HG02678 (cell line): ENCODE results near the gene UBE2N.
A peak's percentile ranks its signal among the peaks of the same experiment; 100 is the strongest.
"Not testable (repeated sequence)": the region's sequence is repeated elsewhere in the genome, so short reads cannot be mapped to it uniquely, and the experiment has no call there.

Source experiments
- ATAC-seq: cut with Tn5 transposase; IDR thresholded peaks from one replicate; pipeline ENCODE4 v1.9.1; 2021; ENCODE audit warnings: mild to moderate bottlenecking, moderate library complexity; ENCODE audit not compliant: unreplicated experiment

Gene UBE2N

DNA sequence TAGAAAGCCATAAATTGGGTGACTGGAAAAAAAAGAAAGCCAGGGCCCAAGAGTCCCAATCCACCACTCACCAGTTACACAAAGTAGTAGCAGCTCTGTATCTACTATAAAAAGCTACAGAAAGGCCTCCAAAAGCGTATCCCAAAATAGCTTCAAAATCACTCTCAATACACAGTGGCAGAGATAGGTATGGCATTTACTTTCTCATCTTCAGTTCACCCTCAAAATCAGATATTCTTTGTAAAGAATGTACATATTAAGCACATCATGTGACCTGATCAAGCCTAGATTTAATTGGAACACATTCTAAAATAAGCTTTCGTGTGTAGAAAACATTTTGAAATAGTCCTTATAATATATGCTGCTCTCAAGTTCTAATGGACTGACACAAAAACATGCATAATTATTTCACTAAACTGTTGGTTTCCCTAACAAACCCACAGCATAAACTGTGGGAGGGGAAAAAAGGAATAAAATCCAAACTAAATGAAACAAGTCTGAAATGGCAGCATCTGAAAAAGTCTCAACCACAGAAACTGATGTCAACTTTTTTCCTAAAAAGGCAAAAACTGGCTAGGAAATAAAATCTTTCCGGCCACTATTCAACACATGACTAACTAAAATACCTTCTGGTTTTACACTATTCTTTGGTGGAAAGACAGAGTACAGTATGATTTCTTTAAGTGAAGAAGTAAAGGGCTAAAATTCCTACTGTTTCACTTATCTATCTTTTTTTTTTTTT, 25.9 kb downstream of the UBE2N start:
- ATAC-seq: no peak

DNA sequence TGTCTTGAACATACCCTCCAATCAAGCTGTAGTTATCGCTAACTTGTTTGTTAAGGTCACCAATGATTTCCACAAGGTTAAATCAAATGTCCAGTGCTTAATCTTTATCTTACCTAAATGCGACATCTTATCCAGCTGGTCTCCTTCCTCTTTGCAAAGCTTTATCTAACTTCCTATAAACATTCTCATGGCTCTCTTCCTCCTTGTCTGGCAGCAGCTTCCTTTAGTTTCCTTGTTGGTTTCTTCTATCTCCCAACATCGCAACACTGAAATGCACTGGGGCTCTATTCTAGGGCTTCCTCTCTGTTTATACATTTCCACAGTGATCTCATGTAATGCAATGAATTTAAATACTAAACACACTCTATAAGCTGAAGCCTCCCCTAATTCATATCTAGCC, 28.7 kb downstream of the UBE2N start:
- ATAC-seq: no peak

DNA sequence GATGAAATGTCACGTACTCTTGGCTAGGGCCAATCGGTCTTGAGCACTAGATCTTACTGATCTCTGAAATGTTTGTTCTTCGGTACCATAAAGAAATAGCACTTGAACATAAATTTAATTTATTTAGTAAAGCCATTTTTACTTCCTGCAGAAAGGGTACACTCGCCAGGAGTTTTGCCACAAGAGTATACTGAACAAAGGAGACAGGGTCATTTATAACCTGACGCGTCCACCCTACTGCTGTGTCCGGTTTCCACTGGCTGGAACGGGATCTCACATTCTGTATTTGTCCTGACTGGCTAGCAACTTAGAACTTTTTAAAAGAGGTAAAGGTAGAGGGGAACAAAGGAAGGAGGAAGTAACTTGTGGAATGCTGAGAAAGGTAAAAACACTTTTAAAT, 29.4 kb downstream of the UBE2N start:
- not testable (repeated sequence) for ATAC-seq

DNA sequence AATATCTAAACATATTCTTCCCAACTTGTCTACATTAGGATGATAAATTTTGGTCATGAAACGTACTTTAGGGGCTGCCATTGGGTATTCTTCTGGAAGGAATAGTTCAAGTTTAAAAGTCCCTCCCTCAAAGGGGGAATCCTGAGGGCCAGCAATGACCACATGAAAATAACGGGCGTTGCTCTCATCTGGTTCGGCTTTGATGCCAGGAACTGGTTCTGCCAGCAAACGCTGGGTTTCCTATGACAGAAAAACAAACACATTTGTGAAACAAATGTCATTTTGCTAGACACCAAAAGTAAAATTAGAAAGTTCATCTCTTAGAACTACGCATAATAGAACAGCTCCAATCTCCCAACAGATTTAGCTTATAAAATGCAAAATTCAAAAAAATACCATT, 30.7 kb downstream of the UBE2N start:
- ATAC-seq: not testable (repeated sequence)

DNA sequence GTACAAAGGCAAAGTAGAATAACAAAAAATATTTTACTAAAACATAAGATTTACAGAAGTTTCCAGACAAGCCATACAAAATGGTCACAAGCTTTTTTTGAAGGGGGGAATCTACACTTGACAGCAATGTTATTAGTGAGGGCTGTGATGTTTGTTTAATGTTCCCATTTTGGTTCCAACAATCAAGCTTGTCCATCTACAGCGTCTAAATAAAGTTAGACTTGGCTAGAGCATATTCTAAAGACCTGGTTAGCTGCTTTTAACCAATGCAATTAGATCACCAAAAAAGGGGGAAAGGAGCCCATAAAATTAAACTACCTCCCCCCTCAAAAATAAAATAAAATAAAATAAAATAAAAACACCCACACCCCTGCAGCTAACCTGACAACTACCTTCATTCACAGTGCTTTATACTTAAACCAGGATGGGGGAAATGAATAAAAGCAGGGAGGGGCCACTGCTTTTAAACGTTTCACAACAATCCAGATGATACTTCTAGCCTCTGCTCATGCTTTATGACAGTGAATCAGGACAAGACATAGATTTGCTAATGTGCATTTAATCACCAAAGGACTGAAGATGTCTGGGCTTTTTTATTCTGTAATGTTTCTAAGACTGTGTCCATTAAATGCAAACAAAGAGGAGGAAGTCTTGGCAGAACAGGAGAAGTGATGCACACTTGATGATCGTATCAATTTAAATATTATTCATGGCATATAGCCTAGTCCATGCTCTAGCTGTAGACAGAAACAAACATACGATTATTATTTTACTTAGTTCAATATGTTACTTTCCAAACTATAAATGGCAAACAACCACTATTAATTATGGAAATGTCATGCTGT, 32.2 kb downstream of the UBE2N start:
- not testable (repeated sequence) for ATAC-seq

DNA sequence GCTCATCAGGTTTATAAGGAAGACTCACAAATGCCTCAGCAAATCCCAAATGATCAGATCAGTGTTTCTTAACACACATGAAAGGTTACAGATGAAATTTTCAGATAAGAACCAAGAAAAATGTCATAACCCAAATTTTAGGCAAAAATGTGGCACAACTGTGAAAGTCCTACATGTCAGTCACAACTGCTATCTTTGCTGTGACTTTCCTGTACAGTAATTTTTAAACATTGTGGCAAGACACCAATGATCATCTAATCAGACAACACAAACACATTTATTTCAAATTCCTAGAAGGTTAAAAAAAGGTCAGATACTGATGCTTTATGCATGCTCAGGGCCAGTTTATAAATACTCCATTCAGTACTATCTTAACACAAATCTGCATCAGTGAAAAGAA, 32.9 kb downstream of the UBE2N start:
- ATAC-seq: no peak

DNA sequence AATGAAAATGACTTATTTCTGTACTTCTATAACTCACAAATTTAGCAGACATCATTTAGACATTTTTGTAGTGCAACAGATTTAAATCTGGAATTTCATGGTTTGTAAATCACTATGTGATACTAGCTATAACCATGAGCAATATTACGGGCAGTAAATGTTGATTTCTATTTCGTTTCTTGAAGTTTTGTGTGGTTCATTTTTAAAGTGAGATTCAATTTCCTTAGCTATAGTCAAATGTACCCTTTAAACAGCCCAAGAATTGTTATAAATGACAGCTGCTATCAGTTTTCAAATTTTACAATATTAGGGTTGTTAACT, 33.8 kb downstream of the UBE2N start:
- no peak for ATAC-seq

DNA sequence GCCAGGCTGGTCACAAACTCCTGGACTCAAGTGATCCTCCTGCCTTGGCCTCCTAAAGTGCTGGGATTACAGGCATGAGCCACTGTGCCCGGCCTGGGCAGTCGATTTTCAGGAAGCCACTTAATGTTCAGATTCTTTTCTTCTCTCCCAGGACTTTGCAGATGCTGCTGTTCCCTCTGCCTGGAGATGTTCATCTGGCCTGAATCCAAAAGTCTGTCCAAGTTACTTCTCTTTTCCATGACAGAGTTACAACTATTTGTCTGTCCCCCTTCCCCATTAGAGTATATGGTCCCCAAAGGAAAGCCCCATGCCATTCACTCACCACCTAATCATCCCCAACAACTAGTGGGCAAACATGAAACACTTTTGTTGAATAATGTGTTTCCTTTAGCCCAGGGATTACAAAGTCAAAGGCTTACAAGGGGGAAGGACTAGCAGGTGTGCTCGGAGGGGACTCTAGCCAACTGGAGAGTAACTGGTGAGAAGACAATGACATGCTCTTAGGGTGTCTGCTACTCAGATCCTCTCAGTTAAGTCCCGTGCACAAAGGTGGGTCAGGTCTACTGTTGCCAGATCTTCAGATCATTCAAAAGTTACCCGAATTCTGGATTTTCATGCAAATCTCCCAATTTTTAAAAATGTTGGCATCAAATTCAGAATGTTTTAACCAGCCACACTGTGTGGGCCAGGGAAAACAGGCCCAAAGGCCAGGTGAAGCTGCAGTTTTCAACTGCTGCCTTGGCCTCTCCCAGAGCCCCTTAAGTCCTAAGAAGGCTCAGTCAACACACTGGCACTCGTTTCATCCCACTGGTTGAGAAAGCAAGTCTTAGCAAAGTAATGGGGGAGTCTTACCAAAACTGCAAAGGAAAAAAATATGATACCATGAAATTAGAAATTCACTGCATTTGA, 34.4 kb downstream of the UBE2N start:
- ATAC-seq: no peak

DNA sequence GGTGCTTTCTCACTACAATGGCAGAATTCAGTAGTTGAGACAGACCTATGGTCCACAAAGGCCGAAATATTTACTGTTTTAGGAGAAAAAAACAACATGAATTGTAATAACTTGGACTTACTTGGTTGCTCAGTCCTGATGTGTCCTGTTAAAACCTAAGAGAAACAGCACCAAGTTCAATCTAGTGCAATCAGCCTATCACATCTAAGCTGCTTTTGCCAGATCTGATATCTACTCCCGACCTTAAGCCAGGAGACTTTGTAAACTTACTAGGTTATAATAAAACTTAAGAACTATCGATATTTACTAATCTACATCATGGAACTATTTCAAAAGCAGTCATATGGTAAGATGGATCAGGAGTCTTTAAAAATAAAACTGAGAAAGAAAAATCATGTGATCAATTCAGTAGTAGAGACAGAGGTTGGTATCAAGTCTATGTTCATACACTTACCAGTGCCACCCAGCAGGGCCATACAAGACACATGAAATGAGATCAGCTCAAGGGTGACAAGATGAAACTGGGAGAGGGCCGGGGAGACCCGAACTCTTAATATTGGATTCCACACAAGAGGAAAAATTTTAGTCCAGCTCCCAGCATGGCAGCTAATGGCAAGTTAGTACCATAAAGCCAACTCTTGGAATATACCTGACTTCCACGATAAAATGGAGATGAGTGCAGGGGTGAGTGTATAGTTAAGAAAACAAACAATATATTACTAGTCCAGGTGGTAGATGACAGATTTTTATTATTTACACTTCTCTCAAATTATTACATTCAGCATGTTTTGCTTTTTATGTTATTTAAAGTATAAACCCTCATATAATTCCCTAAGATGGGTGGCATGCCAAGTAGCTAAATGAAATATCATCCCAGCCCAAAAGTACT, 36.5 kb downstream of the UBE2N start:
- ATAC-seq: no peak

DNA sequence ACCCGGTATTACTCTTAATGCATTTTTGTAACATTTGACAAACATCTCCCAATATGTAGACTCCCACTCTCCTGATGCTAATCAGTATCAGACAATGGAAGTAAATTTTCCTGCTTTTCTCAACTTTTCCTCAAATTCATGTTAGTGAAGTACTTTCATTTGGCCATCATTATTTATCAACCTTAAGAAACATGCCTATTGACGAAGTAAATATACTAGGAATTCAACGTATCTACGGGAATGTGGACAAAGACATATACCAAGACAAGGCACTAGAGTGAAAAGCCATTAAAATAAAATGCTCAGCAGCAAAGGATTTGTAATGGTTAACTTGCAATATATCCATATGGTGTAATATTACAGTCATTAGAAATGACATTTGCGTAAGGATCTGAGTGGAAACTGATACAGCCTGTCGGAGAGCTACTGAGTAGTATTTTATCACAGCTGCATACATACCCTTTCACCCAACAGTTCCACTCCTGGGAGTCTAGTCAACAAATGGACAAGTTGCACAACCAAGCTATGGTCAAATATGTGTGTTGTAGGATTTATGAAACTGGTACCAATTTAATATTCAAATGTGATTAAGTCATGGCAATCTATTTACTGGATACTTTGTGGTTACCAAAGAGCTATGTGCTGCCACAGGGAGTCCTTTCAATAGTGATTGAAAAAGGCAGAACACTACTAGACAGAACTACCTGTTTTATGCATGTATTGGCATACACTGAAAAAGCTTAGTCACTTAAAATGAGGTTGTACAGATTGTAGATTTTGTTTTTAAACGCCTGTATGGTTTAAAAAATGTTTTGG, 37.6 kb downstream of the UBE2N start:
- ATAC-seq: no peak

DNA sequence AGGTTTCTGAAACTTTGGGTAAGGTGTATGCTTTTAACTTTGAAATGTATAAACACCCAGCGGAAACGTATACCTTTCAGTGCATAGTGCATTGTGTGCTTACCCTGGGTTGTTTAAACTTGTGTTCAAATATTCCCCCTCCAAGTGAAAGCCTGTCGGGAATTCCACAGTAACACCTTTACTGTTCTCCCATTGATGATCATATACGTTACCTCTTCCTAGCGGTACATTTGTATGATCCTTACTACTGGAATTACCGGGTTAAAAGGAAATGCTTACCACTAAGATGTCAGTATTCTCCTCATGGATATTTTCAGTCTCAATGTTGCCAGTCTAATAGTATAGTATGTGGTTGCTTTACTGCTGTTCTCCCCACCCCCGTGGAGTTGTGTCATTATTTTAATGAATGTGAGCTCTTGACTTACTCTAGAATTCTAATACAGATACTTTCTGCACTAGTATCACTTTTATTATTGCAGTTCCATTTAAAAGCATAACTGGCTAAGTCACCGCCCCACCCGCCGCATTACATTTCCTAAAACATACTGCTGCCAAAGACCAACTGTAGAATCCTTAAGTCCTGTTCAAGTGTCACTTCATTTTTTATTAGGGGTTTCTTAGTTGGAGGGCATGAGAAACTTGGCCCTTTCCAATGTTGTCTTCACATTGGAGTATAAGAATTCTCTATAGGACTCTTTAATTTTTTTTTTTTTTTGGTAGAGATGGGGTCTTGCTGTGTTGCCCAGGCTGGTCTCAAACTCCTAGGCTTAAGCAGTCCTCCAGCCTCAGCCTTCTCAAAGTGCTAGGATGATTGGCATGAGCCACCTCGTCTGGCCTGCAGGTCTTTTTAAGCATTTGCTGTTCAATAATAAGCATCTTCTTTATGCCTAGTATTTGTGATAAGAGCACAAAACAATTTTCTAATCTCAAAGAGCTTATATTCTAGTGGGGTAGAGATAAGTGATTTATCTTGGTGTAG, 39.1 kb downstream of the UBE2N start:
- ATAC-seq: no peak

DNA sequence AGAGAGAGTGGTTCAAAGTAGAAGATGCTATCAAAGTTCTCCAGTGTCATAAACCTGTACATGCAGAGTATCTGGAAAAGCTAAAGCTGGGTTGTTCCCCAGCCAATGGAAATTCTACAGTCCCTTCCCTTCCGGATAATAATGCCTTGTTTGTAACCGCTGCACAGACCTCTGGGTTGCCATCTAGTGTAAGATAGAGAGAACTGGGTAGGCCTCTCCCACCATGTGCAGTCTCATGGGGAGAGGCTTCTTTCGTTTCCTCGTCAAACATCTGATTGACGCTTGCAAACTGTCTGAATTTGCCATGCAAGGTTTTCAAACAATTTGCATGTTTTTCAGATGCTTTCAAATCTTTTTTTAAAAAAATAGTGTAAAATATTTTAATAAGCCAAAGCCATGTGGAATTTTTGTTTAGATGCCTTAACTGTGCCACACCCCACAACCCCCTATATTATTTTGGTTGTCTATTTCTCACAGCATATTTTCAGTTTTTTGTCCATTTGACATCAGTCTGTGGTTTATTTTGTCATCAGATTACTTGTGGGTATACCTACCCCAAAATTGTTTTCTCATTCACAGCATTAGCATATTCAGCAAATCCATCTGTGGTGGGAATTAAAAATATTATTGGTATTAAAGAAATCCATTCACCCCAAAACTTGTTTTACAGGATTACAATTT, 42.4 kb downstream of the UBE2N start:
- peak; percentile 94 for ATAC-seq

DNA sequence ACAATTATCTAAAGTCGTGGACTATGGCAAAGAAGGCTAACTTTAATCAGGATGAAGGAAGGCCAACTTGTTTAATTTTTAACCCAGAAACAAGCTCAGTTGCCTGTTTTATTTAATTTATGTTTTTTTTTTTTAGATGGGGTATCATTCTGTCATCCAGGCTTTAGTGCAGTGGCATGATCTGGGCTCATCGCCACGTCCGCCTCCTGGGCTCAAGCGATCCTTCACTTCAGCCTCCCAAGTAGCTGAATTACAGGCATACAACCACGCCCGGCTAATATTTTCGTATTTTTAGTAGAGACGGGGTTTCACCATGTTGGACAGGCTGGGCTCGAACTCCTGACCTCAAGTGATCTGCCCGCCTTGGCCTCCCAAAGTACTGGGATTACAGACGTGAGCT, 44.3 kb downstream of the UBE2N start:
- no peak for ATAC-seq

DNA sequence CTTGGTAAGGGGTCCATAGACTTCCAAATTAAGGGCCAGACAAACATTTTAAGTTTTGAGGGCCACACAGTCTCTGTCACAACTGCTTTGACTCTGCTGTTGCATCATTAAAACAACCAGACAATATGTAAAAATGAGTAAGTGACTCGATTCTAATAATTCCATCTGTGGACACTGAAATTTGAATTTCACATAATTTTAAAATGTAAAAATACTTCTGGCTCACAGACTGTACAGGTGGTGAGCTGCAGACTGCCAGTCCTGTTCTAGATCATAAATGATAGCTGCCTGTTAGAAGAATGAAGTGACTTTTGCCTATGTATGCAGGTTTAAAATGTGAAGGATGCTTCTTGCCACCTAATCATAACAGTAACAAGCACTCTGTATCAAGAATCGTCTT, 48.3 kb downstream of the UBE2N start:
- no peak for ATAC-seq

DNA sequence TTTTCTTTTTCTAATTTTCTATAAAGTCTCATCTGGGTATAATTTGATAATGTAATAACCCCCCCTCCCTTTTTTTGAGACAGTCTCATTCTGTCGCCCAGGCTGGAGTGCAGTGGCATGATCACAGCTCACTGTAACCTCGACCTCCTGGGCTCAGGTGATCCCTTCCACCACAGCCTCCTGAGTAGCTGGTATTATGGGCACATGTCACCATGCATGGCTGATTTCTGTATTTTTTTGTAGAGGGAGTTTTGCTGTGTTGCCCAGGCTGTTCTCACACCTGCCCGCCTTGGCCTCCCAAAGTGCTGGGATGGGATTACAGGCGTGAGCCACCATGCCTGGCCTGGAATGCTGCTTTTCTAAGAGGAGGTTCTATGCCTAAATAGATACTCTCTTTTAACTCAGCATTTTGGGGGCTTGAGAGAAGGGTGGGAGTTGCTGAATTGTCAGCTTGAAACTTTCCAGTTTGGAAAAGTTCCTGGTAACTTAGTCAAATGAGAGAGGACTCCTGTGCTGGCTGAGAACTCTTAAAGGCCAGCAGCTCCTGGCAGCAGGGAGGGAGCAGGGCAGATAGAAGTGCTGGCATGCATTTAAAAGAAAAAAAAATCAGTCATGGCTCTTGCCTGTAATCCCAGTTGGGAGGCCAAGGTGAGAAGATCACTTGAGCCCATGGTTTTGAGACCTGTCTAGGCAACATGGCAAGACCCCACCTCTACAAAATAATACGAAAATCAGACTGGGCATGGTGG, 51.0 kb downstream of the UBE2N start:
- no peak for ATAC-seq

DNA sequence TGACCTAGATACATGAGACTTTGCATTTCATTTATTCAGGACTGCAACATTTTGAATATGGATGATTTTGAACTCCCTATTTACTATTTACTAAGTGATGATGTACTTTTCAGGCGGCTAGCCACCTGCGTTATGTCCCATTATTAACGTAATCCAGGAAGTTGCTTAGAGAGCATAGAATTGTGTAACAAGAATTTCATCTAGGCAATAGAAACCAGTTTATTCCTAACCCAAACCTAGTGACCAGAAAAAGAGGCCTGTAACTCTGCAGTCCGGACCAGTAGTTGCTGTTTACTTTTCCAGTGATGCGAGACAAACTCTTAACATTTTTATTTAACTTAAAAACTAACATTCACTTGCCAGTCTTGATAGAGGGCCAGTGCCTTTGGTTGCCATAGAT, 51.7 kb downstream of the UBE2N start:
- ATAC-seq: no peak

DNA sequence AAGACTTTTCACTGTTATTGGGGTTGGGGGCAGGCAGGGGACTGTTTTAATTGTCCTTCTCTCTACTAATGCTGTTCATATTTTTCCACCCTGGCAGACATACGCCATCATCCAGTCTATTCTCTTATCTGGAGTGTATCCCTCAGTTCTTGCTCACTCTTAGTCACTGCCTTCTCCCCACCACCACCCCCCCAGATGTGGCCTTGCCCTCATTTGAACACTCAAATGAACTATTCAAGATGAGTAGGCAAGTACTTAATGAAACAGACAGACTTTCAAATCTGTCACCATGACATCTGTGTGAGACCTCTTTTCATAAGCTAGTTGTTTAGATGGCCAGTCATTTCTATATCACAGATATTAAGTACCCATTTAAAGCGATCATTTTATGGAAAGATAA, 54.0 kb downstream of the UBE2N start:
- no peak for ATAC-seq
